ENCODE results near the gene RRM1.
"Not testable (repeated sequence)": the region's sequence is repeated elsewhere in the genome, so short reads cannot be mapped to it uniquely, and the experiment has no call there.

Gene RRM1

GRCh38 chr11:4102711-4103110, 8.1 kb downstream of the RRM1 start:
- peaks cover 66% of the 10 kb centered on the region for H3K36me3 ChIP-seq (ENCODE audit: insufficient read depth, low read length)
- no peak for DNase-seq (ENCODE audit: low read depth, low spot score)
- H3K9ac ChIP-seq (ENCODE audit: insufficient read length): no peak overlapping the region
- no peaks in the 10 kb centered on the region for H3K9me3 ChIP-seq (ENCODE audit: low read depth, low read length)
- H3K27ac ChIP-seq: no peak overlapping the region
- TF ChIP-seq FOXP2 (optimal IDR thresholded peaks at IDR 0.05; ENCODE audit: control extremely low read depth, extremely low read length, insufficient read depth): no peak
- no peak for TF ChIP-seq EZH2 (IDR thresholded peaks at IDR 0.05)
- H3K4me3 ChIP-seq: no peak overlapping the region

DNA sequence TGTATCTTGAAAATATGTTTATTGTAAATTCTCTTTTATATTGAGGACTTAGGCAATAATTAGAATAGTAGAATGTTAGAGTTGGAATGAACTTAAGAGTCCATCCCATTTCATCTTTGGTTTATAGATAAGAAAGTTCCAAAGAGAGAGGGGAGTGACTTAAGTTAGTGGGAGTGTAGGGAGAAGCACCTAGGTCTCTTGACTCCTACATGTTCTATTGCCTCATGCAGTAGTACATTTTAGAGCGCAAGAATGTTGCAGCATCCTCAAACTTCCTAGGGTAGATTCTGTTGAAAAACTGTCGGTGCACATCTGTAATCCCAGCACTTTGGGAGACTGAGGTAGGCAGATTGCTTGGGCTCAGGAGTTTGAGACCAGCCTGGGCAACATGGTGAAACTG, 8.7 kb downstream of the RRM1 start:
- no peak for DNase-seq (ENCODE audit: low read depth, low spot score)
- TF ChIP-seq POLR2AphosphoS5 (IDR thresholded peaks at IDR 0.05; ENCODE audit: borderline replicate concordance, low read depth, low read length) (no peak), EZH2 (IDR thresholded peaks at IDR 0.05) (no peak), FOXP2 (optimal IDR thresholded peaks at IDR 0.05; ENCODE audit: control extremely low read depth, extremely low read length, insufficient read depth) (no peak)
- Histone ChIP-seq H3K9ac (ENCODE audit: insufficient read length) (no peak overlapping the region), H3K9me3 (ENCODE audit: low read depth, low read length) (no peaks in the 10 kb centered on the region), H3K27ac (no peak overlapping the region), H3K4me3 (no peak overlapping the region), H3K36me3 (ENCODE audit: insufficient read depth, low read length) (peaks cover 70% of the 10 kb centered on the region)

- no peak for DNase-seq (ENCODE audit: low read depth, low spot score)
- Histone ChIP-seq H3K9ac (ENCODE audit: insufficient read length) (no peak overlapping the region), H3K9me3 (ENCODE audit: low read depth, low read length) (no peaks in the 10 kb centered on the region), H3K36me3 (ENCODE audit: insufficient read depth, low read length) (peaks cover 78% of the 10 kb centered on the region), H3K27ac (no peak overlapping the region), H3K4me3 (no peak overlapping the region)
- TF ChIP-seq FOXP2 (optimal IDR thresholded peaks at IDR 0.05; ENCODE audit: control extremely low read depth, extremely low read length, insufficient read depth) (no peak), EZH2 (IDR thresholded peaks at IDR 0.05) (no peak), POLR2AphosphoS5 (IDR thresholded peaks at IDR 0.05; ENCODE audit: borderline replicate concordance, low read depth, low read length) (no peak)
Observed at GRCh38 chr11:4105916-4106315, 11.3 kb downstream of the RRM1 start.

GRCh38 chr11:4111834-4112233, 17.2 kb downstream of the RRM1 start:
- Histone ChIP-seq H3K9me3 (ENCODE audit: low read depth, low read length) (no peaks in the 10 kb centered on the region), H3K36me3 (ENCODE audit: insufficient read depth, low read length) (peaks cover 84% of the 10 kb centered on the region), H3K9ac (ENCODE audit: insufficient read length) (no peak overlapping the region), H3K4me3 (no peak overlapping the region), H3K27ac (no peak overlapping the region)
- no peak for TF ChIP-seq EZH2 (IDR thresholded peaks at IDR 0.05)
- TF ChIP-seq FOXP2 (optimal IDR thresholded peaks at IDR 0.05; ENCODE audit: control extremely low read depth, extremely low read length, insufficient read depth): no peak
- TF ChIP-seq POLR2AphosphoS5 (IDR thresholded peaks at IDR 0.05; ENCODE audit: borderline replicate concordance, low read depth, low read length): no peak
- DNase-seq (ENCODE audit: low read depth, low spot score): no peak

GRCh38 chr11:4115128-4115527, 20.5 kb downstream of the RRM1 start:
- TF ChIP-seq FOXP2 (optimal IDR thresholded peaks at IDR 0.05; ENCODE audit: control extremely low read depth, extremely low read length, insufficient read depth) (no peak), POLR2AphosphoS5 (IDR thresholded peaks at IDR 0.05; ENCODE audit: borderline replicate concordance, low read depth, low read length) (no peak), EZH2 (IDR thresholded peaks at IDR 0.05) (no peak)
- Histone ChIP-seq H3K9me3 (ENCODE audit: low read depth, low read length) (no peaks in the 10 kb centered on the region), H3K36me3 (ENCODE audit: insufficient read depth, low read length) (peaks cover 84% of the 10 kb centered on the region)

GRCh38 chr11:4118107-4118506, 23.5 kb downstream of the RRM1 start:
- H3K36me3 ChIP-seq (ENCODE audit: insufficient read depth, low read length): peaks cover 84% of the 10 kb centered on the region

More at GRCh38 chr11:4115128-4115527, 20.5 kb downstream of the RRM1 start:
- H3K9ac ChIP-seq (ENCODE audit: insufficient read length): no peak overlapping the region
- no peak overlapping the region for H3K4me3 ChIP-seq
- no peak for DNase-seq (ENCODE audit: low read depth, low spot score)
- no peak overlapping the region for H3K27ac ChIP-seq

GRCh38 chr11:4123218-4123617, 28.6 kb downstream of the RRM1 start:
- no peak overlapping the region for H3K9ac ChIP-seq (ENCODE audit: insufficient read length)
- H3K27ac ChIP-seq: no peak overlapping the region
- H3K4me3 ChIP-seq: no peak overlapping the region
- no peaks in the 10 kb centered on the region for H3K9me3 ChIP-seq (ENCODE audit: low read depth, low read length)
- TF ChIP-seq FOXP2 (optimal IDR thresholded peaks at IDR 0.05; ENCODE audit: control extremely low read depth, extremely low read length, insufficient read depth) (no peak), POLR2AphosphoS5 (IDR thresholded peaks at IDR 0.05; ENCODE audit: borderline replicate concordance, low read depth, low read length) (no peak), EZH2 (IDR thresholded peaks at IDR 0.05) (no peak)
- H3K36me3 ChIP-seq (ENCODE audit: insufficient read depth, low read length): peaks cover 95% of the 10 kb centered on the region
- DNase-seq (ENCODE audit: low read depth, low spot score): no peak

More at GRCh38 chr11:4118107-4118506, 23.5 kb downstream of the RRM1 start:
- Histone ChIP-seq H3K9me3 (ENCODE audit: low read depth, low read length) (no peaks in the 10 kb centered on the region), H3K4me3 (no peak overlapping the region), H3K27ac (peak overlapping the region; percentile 60), H3K9ac (ENCODE audit: insufficient read length) (no peak overlapping the region)
- TF ChIP-seq EZH2 (IDR thresholded peaks at IDR 0.05) (no peak), FOXP2 (optimal IDR thresholded peaks at IDR 0.05; ENCODE audit: control extremely low read depth, extremely low read length, insufficient read depth) (no peak), POLR2AphosphoS5 (IDR thresholded peaks at IDR 0.05; ENCODE audit: borderline replicate concordance, low read depth, low read length) (no peak)
- DNase-seq (ENCODE audit: low read depth, low spot score): no peak

GRCh38 chr11:4125141-4125540, 30.5 kb downstream of the RRM1 start:
- no peak overlapping the region for H3K27ac ChIP-seq
- H3K36me3 ChIP-seq (ENCODE audit: insufficient read depth, low read length): peaks cover 92% of the 10 kb centered on the region
- no peak overlapping the region for H3K4me3 ChIP-seq
- H3K9me3 ChIP-seq (ENCODE audit: low read depth, low read length): no peaks in the 10 kb centered on the region
- no peak overlapping the region for H3K9ac ChIP-seq (ENCODE audit: insufficient read length)
- no peak for DNase-seq (ENCODE audit: low read depth, low spot score)
- TF ChIP-seq EZH2 (IDR thresholded peaks at IDR 0.05): no peak
- TF ChIP-seq FOXP2 (optimal IDR thresholded peaks at IDR 0.05; ENCODE audit: control extremely low read depth, extremely low read length, insufficient read depth): no peak
- no peak for TF ChIP-seq POLR2AphosphoS5 (IDR thresholded peaks at IDR 0.05; ENCODE audit: borderline replicate concordance, low read depth, low read length)

DNA sequence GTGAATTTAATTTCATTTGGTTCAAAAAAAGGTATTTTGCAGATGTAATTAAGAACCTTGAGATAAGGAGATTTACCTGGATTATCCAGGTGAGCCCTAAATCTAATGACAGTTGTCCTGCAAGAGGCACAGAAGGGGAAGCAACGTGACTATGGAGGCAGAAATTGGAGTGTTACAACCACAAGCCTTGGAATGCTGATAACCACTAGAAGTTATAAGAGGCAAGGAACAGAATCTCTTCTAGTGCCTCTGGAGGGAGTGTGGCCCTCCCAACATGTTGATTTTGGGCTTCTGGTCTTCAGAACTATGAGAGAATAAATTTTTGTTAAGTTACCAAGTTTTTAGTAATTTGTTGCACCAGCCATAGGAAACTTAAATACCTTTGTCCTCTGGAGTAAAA, 32.8 kb downstream of the RRM1 start:
- TF ChIP-seq POLR2AphosphoS5 (IDR thresholded peaks at IDR 0.05; ENCODE audit: borderline replicate concordance, low read depth, low read length) (no peak), EZH2 (IDR thresholded peaks at IDR 0.05) (no peak), FOXP2 (optimal IDR thresholded peaks at IDR 0.05; ENCODE audit: control extremely low read depth, extremely low read length, insufficient read depth) (no peak)
- H3K27ac ChIP-seq: no peak overlapping the region
- no peak for DNase-seq (ENCODE audit: low read depth, low spot score)
- no peak overlapping the region for H3K9ac ChIP-seq (ENCODE audit: insufficient read length)
- H3K36me3 ChIP-seq (ENCODE audit: insufficient read depth, low read length): peaks cover 93% of the 10 kb centered on the region
- no peaks in the 10 kb centered on the region for H3K9me3 ChIP-seq (ENCODE audit: low read depth, low read length)
- no peak overlapping the region for H3K4me3 ChIP-seq

GRCh38 chr11:4130219-4130618, 35.6 kb downstream of the RRM1 start:
- H3K9me3 ChIP-seq (ENCODE audit: low read depth, low read length); H3K4me3 ChIP-seq; H3K9ac ChIP-seq (ENCODE audit: insufficient read length); DNase-seq (ENCODE audit: low read depth, low spot score); H3K27ac ChIP-seq: not testable (repeated sequence)
- peaks cover 96% of the 10 kb centered on the region for H3K36me3 ChIP-seq (ENCODE audit: insufficient read depth, low read length)

All from SK-N-MC (cell line).